ENCODE measurements around the gene MYH6. TPM values are rescaled to one million over a fixed set of nuclear protein-coding genes. Genes with fewer than 3 reads are reported as not detected.

Gene MYH6
- total and polyA plus RNA-seq, 7 donors: 1.5 to 4.9 (median 3.0) TPM; not detected in 4

DNA sequence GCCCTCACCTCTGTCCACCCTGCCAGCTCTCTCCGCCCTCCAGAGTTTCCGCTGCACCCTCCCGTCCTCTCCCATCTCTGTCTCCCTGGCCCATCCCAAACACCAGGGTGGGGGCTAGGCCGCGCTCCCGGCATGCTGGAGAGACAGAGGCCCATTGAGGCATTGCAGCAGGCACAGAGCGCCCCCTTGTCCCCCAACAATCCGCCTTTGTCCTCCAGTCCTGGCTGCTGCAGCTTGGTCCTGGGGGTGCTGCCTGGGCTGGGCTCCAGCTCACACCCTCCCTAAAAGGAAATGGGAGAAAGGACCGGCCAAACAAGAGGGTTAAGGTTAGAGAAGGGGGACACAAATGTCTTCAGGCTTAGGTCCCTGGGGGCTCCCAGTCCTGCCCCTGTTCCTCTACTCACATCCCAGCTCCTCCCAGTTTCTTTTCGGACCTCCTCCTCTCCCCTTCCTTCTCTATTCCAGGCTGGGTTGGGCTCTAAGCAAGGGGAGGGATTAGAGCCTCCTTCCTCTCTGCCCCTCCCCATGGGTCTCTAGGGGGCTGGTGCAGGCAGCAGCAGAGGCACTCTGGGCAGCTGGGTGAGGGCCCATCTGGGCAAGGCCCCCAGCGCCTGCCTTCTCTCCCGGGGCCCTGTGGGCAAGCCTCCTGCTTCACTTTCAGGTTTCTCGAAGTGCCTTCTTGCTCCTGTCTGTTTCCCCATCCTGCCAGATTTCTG is 31.4 kb downstream of the MYH6 start, which contains the start of gene CMTM5:
Gene CMTM5 (plus strand): TSS at position 565 of the 716 bp plus-strand sequence. CDS start 206 bp downstream, outside the sequence.
- 67 to 72% methylated on average over 13 of the region's 13 CpGs for WGBS, 2 donors

DNA sequence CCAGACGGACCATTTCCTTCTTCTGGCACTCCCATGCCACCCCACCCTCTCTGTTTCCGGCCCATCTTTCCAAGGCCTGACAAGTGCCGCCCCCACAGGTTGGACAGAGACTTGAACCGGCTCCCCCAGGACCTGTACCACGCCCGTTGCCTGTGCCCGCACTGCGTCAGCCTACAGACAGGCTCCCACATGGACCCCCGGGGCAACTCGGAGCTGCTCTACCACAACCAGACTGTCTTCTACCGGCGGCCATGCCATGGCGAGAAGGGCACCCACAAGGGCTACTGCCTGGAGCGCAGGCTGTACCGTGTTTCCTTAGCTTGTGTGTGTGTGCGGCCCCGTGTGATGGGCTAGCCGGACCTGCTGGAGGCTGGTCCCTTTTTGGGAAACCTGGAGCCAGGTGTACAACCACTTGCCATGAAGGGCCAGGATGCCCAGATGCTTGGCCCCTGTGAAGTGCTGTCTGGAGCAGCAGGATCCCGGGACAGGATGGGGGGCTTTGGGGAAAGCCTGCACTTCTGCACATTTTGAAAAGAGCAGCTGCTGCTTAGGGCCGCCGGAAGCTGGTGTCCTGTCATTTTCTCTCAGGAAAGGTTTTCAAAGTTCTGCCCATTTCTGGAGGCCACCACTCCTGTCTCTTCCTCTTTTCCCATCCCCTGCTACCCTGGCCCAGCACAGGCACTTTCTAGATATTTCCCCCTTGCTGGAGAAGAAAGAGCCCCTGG is 32.4 kb downstream of the MYH6 start:
- 88 to 89% methylated on average over 21 of the region's 21 CpGs for WGBS, 2 donors
- Histone ChIP-seq H3K27me3 (no peaks in the 10 kb centered on the region), H3K4me1 (no peaks in the 10 kb centered on the region), H3K27ac (peak overlapping the region in 2 of 4 donors; percentile 14 to 63), H3K36me3 (no peaks in the 10 kb centered on the region), H3K4me3 (no peak overlapping the region), H3K9me3 (no peaks in the 10 kb centered on the region)
- DNase-seq: no peak
- TF ChIP-seq, protein P1, sequence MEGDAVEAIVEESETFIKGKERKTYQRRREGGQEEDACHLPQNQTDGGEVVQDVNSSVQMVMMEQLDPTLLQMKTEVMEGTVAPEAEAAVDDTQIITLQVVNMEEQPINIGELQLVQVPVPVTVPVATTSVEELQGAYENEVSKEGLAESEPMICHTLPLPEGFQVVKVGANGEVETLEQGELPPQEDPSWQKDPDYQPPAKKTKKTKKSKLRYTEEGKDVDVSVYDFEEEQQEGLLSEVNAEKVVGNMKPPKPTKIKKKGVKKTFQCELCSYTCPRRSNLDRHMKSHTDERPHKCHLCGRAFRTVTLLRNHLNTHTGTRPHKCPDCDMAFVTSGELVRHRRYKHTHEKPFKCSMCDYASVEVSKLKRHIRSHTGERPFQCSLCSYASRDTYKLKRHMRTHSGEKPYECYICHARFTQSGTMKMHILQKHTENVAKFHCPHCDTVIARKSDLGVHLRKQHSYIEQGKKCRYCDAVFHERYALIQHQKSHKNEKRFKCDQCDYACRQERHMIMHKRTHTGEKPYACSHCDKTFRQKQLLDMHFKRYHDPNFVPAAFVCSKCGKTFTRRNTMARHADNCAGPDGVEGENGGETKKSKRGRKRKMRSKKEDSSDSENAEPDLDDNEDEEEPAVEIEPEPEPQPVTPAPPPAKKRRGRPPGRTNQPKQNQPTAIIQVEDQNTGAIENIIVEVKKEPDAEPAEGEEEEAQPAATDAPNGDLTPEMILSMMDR (IDR thresholded peaks at IDR 0.05): no peak
- TF ChIP-seq POLR2AphosphoS5 (IDR thresholded peaks at IDR 0.05) (no peak), POLR2A (IDR thresholded peaks at IDR 0.05) (no peak), EP300 (IDR thresholded peaks at IDR 0.05) (no peak)
- intact Hi-C loops (cut with DNase I): no loop called here

More for the DNA sequence above, 31.4 kb downstream of the MYH6 start, which contains the start of gene CMTM5:
- peak within 1 kb of the TSS; percentile 25 to 63 (median 36) for H3K27ac ChIP-seq
- peak within 1 kb of the TSS in 3 of 4 donors; percentile 10 to 29 (median 13) for H3K4me3 ChIP-seq
- no peaks in the 10 kb centered on the region for H3K36me3 ChIP-seq
- no peaks in the 10 kb centered on the region for H3K27me3 ChIP-seq
- no peaks in the 10 kb centered on the region for H3K9me3 ChIP-seq
- TF ChIP-seq POLR2AphosphoS5 (IDR thresholded peaks at IDR 0.05) (peak in 1 of 4 donors; percentile 43), EP300 (IDR thresholded peaks at IDR 0.05) (no peak)
- no peaks in the 10 kb centered on the region for H3K4me1 ChIP-seq
- DNase-seq: peak; percentile 80
- intact Hi-C loops (cut with DNase I): no loop called here

DNA sequence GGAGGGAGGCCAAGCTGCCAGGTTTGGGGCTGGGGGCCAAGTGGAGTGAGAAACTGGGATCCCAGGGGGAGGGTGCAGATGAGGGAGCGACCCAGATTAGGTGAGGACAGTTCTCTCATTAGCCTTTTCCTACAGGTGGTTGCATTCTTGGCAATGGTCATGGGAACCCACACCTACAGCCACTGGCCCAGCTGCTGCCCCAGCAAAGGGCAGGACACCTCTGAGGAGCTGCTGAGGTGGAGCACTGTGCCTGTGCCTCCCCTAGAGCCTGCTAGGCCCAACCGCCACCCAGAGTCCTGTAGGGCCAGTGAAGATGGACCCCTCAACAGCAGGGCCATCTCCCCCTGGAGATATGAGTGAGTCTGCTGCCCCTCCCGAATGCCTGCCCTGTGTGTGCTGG is 35.0 kb downstream of the MYH6 start:
- no peak for TF ChIP-seq POLR2AphosphoS5 (IDR thresholded peaks at IDR 0.05)
- TF ChIP-seq, protein P1 (IDR thresholded peaks at IDR 0.05): no peak
- TF ChIP-seq EP300 (IDR thresholded peaks at IDR 0.05): no peak
- no peak for TF ChIP-seq POLR2A (IDR thresholded peaks at IDR 0.05)
- intact Hi-C loops (cut with DNase I): no loop called here
- H3K4me1 ChIP-seq: no peaks in the 10 kb centered on the region
- H3K9me3 ChIP-seq: no peaks in the 10 kb centered on the region
- H3K4me3 ChIP-seq: no peak overlapping the region
- no peaks in the 10 kb centered on the region for H3K36me3 ChIP-seq
- no peak for DNase-seq
- H3K27me3 ChIP-seq: no peaks in the 10 kb centered on the region
- no peak overlapping the region for H3K27ac ChIP-seq
- WGBS, 2 donors: 89% methylated on average over 3 of the region's 3 CpGs

DNA sequence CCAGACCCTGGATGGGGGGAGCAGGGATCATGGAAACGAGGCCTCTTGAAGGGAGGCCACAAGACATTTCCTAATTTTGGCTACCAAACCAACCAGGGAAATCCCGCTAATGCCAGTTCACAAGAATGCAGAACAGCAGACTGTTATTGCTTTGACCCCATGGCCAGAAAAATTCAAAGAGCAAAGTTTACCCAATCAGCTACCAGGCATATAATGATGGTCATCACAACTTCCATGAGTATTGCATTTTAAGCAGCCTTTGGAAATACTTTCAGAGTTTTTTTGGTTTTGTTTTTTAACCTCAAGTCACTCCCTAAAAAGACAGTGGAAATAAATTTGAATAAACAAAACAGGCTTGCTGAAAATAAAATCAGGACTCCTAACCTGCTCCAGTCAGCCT is 35.6 kb downstream of the MYH6 start, which contains the start of gene IL25:
Gene IL25 (plus strand): TSS at position 301 of the 400 bp plus-strand sequence.
- Histone ChIP-seq H3K27me3 (no peaks in the 10 kb centered on the region), H3K9me3 (no peaks in the 10 kb centered on the region), H3K36me3 (no peaks in the 10 kb centered on the region), H3K4me1 (no peaks in the 10 kb centered on the region), H3K4me3 (no peak within 1 kb of the TSS), H3K27ac (no peak within 1 kb of the TSS)
- TF ChIP-seq, protein P1 (IDR thresholded peaks at IDR 0.05): no peak
- TF ChIP-seq POLR2A (IDR thresholded peaks at IDR 0.05) (no peak), EP300 (IDR thresholded peaks at IDR 0.05) (no peak), POLR2AphosphoS5 (IDR thresholded peaks at IDR 0.05) (no peak)
- WGBS, 2 donors: 66 to 81% methylated on average over 2 of the region's 2 CpGs
- intact Hi-C loops (cut with DNase I): no loop called here
- no peak for DNase-seq

DNA sequence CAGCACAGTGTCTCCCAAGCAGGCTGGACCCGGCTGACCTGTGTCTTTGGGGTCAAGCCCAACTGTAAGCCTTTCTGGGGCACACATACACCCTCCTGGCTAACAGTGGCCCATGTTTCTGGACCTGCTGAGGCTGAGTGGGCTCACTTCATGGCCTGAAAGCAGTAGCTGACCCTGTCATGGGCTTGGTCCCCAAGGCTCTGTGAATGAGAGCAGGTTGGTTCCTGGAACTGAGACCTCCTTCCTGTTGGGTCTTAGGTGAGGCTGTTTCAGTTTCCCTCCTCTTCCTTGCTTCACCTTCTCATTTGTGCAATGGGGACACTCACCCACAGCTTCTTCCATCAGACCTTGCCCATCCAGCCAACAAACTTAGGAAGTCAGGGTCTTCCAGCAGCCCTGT is 36.2 kb downstream of the MYH6 start:
- intact Hi-C loops (cut with DNase I): no loop called here
- TF ChIP-seq, protein P1 (IDR thresholded peaks at IDR 0.05): no peak
- TF ChIP-seq POLR2A (IDR thresholded peaks at IDR 0.05): no peak
- no peak for TF ChIP-seq EP300 (IDR thresholded peaks at IDR 0.05)
- TF ChIP-seq POLR2AphosphoS5 (IDR thresholded peaks at IDR 0.05): no peak
- 84 to 92% methylated on average over 1 of the region's 1 CpG for WGBS, 2 donors
- no peak for DNase-seq
- Histone ChIP-seq H3K9me3 (no peaks in the 10 kb centered on the region), H3K27ac (no peak overlapping the region), H3K4me1 (peaks cover 0 to 6% (median 2%) of the 10 kb centered on the region in 4 donors), H3K36me3 (no peaks in the 10 kb centered on the region), H3K4me3 (no peak overlapping the region), H3K27me3 (no peaks in the 10 kb centered on the region)

All from sigmoid colon (tissue), 7 donors.